Naive thymus-derived CD4-positive, alpha-beta T cell (primary cell): Measurements from ENCODE around the gene CGB8. TPM values are rescaled to one million over a fixed set of nuclear protein-coding genes. Genes with fewer than 3 reads are reported as not detected.
A peak's percentile ranks its signal among the peaks of the same experiment; 100 is the strongest.
"Not testable (repeated sequence)": the region's sequence is repeated elsewhere in the genome, so short reads cannot be mapped to it uniquely, and the experiment has no call there.

Experiments
- ATAC-seq: fragments of 150-1000 bp; cut with Tn5 transposase; 2 replicates; pipeline ENCODE4 v1.10.0; 2021; ENCODE audit warnings: mild to moderate bottlenecking, moderate library complexity
- CTCF ChIA-PET: fragments of 350-600 bp; sonication (Branson Sonifier 250); formaldehyde crosslinking; loops from one replicate; lab custom pipeline; 2021; ENCODE audit warnings: antibody characterized with exemption; lab: Charles Lee
- POLR2A ChIA-PET: fragments of 350-600 bp; sonication (Branson Sonifier 250); formaldehyde crosslinking; loops from one replicate; lab custom pipeline; 2021; ENCODE audit warnings: antibody characterized with exemption, inconsistent platforms; lab: Charles Lee
- DNase-seq, 9 donors: peaks; one replicate each; pipeline versions ENCODE4 v3.0.0 to v3.0.0-alpha.2; 2020 to 2022; ENCODE audit warnings: mixed read lengths in 1 of 9
- H3K27ac ChIP-seq: one replicate; pipeline ENCODE4 v1.7.0; 2013; ENCODE audit warnings: mild to moderate bottlenecking, low read depth, low read length, moderate library complexity
- H3K27me3 ChIP-seq, 2 donors: one replicate each; pipeline ENCODE4 v1.7.0; 2013; ENCODE audit warnings: low read length in 2 of 2, mild to moderate bottlenecking in 2 of 2, moderate library complexity in 2 of 2; ENCODE audit not compliant: control insufficient read depth in 2 of 2, insufficient read depth in 2 of 2
- H3K36me3 ChIP-seq, 3 experiments: 1 replicate in 2 of 3; 2 replicates in 1 of 3; pipeline ENCODE4 v1.7.0; 2013; ENCODE audit warnings: low read length in 3 of 3, mild to moderate bottlenecking in 3 of 3, moderate library complexity in 1 of 3; ENCODE audit not compliant: insufficient read depth in 3 of 3, control insufficient read depth in 2 of 3
- H3K4me1 ChIP-seq, 2 donors: one replicate each; pipeline ENCODE4 v1.7.0; 2013; ENCODE audit warnings: low read length in 2 of 2, mild to moderate bottlenecking in 2 of 2, moderate library complexity in 1 of 2; ENCODE audit not compliant: control insufficient read depth in 2 of 2, insufficient read depth in 2 of 2
- H3K4me3 ChIP-seq: 2 replicates; pipeline ENCODE4 v1.7.0; 2013; ENCODE audit warnings: mild to moderate bottlenecking, low read length
- H3K9me3 ChIP-seq, 3 experiments: 1 replicate in 2 of 3; 2 replicates in 1 of 3; pipeline ENCODE4 v1.7.0; 2013; ENCODE audit warnings: low read length in 3 of 3; ENCODE audit not compliant: control insufficient read depth in 2 of 3
- H3K27ac Mint-ChIP-seq, 9 donors: one replicate each; pipeline ENCODE4 v1.8.0; 2020 to 2022; ENCODE audit warnings: mixed read lengths in 9 of 9, mild to moderate bottlenecking in 8 of 9, moderate library complexity in 5 of 9, inconsistent platforms in 2 of 9
- H3K27me3 Mint-ChIP-seq, 5 donors: one replicate each; pipeline ENCODE4 v1.8.0; 2021 to 2022; ENCODE audit warnings: mixed read lengths in 5 of 5, mild to moderate bottlenecking in 1 of 5
- H3K36me3 Mint-ChIP-seq, 5 donors: one replicate each; pipeline ENCODE4 v1.8.0; 2020 to 2022; ENCODE audit warnings: mixed read lengths in 5 of 5, mild to moderate bottlenecking in 3 of 5, inconsistent platforms in 1 of 5
- H3K4me1 Mint-ChIP-seq, 7 donors: one replicate each; pipeline ENCODE4 v1.8.0; 2020 to 2022; ENCODE audit warnings: mixed read lengths in 7 of 7, mild to moderate bottlenecking in 3 of 7, inconsistent platforms in 1 of 7
- H3K4me3 Mint-ChIP-seq, 10 donors: one replicate each; pipeline ENCODE4 v1.8.0; 2020 to 2022; ENCODE audit warnings: mild to moderate bottlenecking in 10 of 10, mixed read lengths in 10 of 10, moderate library complexity in 6 of 10, inconsistent platforms in 2 of 10
- H3K9me3 Mint-ChIP-seq, 11 donors: one replicate each; pipeline ENCODE4 v1.8.0; 2020 to 2022; ENCODE audit warnings: mixed read lengths in 11 of 11, mild to moderate bottlenecking in 4 of 11, inconsistent platforms in 1 of 11, moderate library complexity in 1 of 11
- intact Hi-C, 2 donors: fragments of 100-400 bp; cut with micrococcal nuclease; formaldehyde crosslinking; loops; one replicate each; pipeline ENCODE4 v1.15.1; 2023
- polyA plus RNA-seq, 2 donors: library from polyadenylated mRNA; unstranded; fragments of 300-500 nt; fragmentation: Illumina TruSeq; gene quantifications; one replicate each; pipeline ENCODE4 v1.2.3, GENCODE V29; 2021
- total RNA-seq, 6 experiments: library from RNA in 5 of 6; stranded (reverse) in 5 of 6; gene quantifications; 1 replicate in 5 of 6; 2 replicates in 1 of 6; pipeline ENCODE4 v1.2.3 and lab custom pipeline; 2021 to 2026

Gene CGB8
- total and polyA plus RNA-seq, 7 experiments from 2014 or later = not detected

DNA sequence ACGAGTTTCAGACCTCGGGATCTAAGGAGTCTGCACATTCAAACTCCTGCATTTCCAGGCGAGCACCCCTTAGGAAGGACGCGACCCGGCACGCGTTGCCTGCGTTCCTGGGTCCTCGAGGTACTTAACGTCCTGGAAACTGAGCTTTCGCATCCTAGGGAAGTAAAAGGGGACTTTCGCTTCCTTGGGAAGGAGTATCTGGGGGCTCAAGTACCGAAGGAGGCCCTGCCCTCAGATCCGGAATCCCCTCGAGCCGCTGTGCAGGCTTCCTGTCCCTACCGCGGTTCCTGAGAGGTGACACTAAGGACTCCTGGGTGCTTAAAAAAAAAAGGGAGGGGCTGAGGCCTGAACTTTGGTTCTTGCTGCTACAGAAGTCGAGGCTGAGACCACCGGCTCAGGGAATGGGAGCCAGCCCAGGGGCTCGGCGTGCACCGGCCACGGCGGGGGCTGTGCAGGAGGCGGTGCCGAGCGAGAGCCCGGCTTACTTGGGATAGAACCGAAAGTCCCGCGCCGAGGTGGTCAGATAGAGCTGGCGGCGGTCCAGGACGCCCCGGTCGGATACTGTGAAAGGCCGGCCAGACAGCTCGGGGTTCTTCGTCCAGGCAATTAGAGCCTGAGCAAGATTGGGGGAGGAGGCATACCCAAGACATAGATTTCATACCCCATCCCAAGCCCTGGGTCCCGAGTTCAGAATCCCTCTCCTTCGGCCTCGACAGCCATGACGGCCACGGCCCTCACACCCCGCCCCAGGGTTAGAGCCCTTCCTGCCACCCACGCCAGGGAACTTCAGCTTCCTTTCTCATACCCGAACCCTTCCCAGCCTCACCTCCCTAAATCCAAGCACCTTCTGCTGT, 30.3 kb downstream of the CGB8 start:
- peak in 5 of 9 donors; percentile 23 to 36 (median 31) for DNase-seq
- H3K9me3 ChIP-seq, H3K4me1 ChIP-seq, H3K36me3 Mint-ChIP-seq, H3K27me3 ChIP-seq, H3K9me3 Mint-ChIP-seq, ATAC-seq: not testable (repeated sequence)
- intact Hi-C loops = loop anchor here (2.0 to 5.0 kb wide), 3 partner anchors 26 to 129 kb away; partner anchors contain the start of genes GYS1 (in 2 of the 2), RUVBL2 (in 2 of the 2) and CGB7 (in 1 of the 2)
- peak overlapping the region in 5 of 9 donors; percentile 36 to 81 (median 62) for H3K27ac Mint-ChIP-seq
- Histone ChIP-seq H3K4me3 (peak overlapping the region; percentile 76), H3K36me3 (peaks cover 0 to 13% (median 0%) of the 10 kb centered on the region in 3 experiments), H3K27ac (peak overlapping the region; percentile 48)
- peaks cover 0 to 22% (median 0%) of the 10 kb centered on the region in 5 donors for H3K27me3 Mint-ChIP-seq
- H3K4me3 Mint-ChIP-seq = peak overlapping the region; percentile 78 to 95 (median 90)
- ChIA-PET CTCF (interaction anchor here (0.6 to 2.6 kb wide), 7 partner anchors 9 to 415 kb away, joined by 3 to 11 read pairs (median 5); partner anchors contain the start of gene RUVBL2), POLR2A (interaction anchor here (1.1 to 1.3 kb wide), 4 partner anchors 25 to 79 kb away, joined by 3 to 10 read pairs (median 5); partner anchors contain the start of genes GYS1 and RUVBL2)
- H3K4me1 Mint-ChIP-seq = peaks cover 7 to 22% (median 18%) of the 10 kb centered on the region in 7 donors

DNA sequence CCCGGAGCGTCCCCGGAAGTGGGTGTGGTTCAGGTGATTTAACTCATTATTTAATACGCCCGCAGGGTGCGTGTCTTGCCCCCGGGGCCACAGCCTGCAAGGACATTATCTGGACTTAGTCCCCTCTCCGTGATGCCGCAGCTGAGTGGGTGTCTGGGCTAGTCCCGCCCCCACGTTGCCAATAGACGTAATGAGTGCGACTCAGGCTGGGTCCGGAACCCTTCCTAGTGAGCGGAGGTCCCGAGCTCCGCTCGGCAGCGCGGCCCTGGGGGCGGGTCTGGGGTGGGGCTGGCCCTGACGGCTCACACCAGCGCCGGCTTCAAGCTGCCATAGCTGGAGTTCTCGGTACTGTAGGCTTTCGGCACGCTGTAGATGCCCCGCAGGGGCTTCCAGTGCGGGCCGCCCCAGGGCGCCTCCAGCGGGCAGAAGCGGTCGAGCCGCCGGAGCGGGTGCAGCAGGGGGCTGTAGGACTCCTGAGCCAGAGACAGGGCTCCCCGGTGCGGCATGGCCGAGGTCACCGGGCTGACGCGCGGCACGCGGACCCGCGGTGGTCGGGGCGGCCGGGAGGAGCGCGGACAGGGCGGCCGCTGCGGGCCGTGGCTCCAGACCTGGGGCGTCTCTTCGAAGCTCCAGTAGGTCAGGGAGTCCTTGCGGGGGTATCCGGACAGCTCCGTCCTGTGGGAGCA, 31.1 kb downstream of the CGB8 start:
- no peaks in the 10 kb centered on the region for H3K9me3 Mint-ChIP-seq
- POLR2A ChIA-PET = interaction anchor here (1.1 to 1.3 kb wide), 4 partner anchors 24 to 80 kb away, joined by 3 to 10 read pairs (median 4); partner anchors contain the start of genes GYS1 and RUVBL2
- Histone ChIP-seq H3K9me3 (no peaks in the 10 kb centered on the region), H3K4me1 (peaks cover 0 to 4% of the 10 kb centered on the region in 2 donors), H3K36me3 (peaks cover 0 to 13% (median 0%) of the 10 kb centered on the region in 3 experiments), H3K27ac (peak overlapping the region; percentile 48), H3K27me3 (no peaks in the 10 kb centered on the region), H3K4me3 (peak overlapping the region; percentile 76)
- peaks cover 0 to 22% (median 0%) of the 10 kb centered on the region in 5 donors for H3K27me3 Mint-ChIP-seq
- peak; percentile 91 for ATAC-seq
- CTCF ChIA-PET = interaction anchor here (0.5 to 2.6 kb wide), 11 partner anchors 8 to 414 kb away, joined by 3 to 11 read pairs (median 4); partner anchors contain the start of gene RUVBL2
- H3K4me1 Mint-ChIP-seq = peaks cover 7 to 22% (median 18%) of the 10 kb centered on the region in 7 donors
- intact Hi-C loops = loop anchor here (2.0 to 5.0 kb wide), 3 partner anchors 25 to 129 kb away; partner anchors contain the start of genes GYS1 (in 2 of the 2), RUVBL2 (in 2 of the 2) and CGB7 (in 1 of the 2)
- H3K4me3 Mint-ChIP-seq = peak overlapping the region; percentile 78 to 95 (median 90)
- peak; percentile 49 to 71 (median 67) for DNase-seq
- H3K36me3 Mint-ChIP-seq = peaks cover 0 to 6% (median 0%) of the 10 kb centered on the region in 5 donors
- peak overlapping the region in 3 of 9 donors; percentile 28 to 45 (median 42) for H3K27ac Mint-ChIP-seq

DNA sequence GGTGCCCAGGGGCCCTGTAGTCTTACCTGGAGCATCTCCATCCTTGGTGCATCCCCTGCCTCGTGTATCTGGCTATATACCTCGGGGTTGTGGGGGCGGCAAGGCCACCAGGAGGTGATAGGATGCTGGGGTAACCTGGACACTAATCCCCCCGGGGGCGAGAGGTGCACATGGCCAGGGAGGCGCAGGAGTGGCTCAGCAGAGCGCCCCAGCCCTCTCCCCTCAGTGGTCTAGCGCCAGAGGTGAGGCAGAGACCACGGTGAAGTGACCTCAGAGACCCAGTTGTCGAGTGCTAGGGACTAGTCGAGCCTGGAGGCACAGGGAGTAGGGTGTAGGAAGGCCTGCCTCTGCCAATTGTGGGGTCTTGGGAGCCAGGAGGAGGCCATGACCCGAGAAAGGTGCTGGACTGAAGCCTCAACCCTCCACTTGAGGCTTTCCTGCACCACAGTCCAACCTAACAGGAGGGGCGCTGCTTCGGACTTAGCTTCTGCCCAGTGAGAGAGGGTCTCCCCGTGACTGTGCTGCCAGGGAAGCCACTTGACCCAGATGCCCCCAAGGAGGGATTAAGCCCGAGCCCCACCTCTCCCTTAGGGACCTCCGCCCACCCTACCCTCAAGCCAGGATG, 31.8 kb downstream of the CGB8 start, which contains the start of gene LHB:
TSS of gene LHB (minus strand) at position 51 of the 625 bp plus-strand sequence. CDS start at position 41, 10 bp downstream.
- ATAC-seq (no peak), DNase-seq (no peak)
- peaks cover 0 to 6% (median 0%) of the 10 kb centered on the region in 5 donors for H3K36me3 Mint-ChIP-seq
- H3K27ac Mint-ChIP-seq = peak within 1 kb of the TSS in 4 of 9 donors; percentile 25 to 45 (median 35)
- H3K27ac ChIP-seq = peak within 1 kb of the TSS; percentile 48
- POLR2A ChIA-PET = interaction anchor here (1.1 to 1.3 kb wide), 4 partner anchors 24 to 81 kb away, joined by 3 to 10 read pairs (median 4); partner anchors contain the start of genes GYS1 and RUVBL2
- peaks cover 0 to 16% (median 0%) of the 10 kb centered on the region in 3 experiments for H3K36me3 ChIP-seq
- intact Hi-C loops = loop anchor here in 1 of 2 donors (5.0 kb wide), 1 partner anchor 130 kb away; no protein-coding TSS in a partner anchor
- CTCF ChIA-PET = interaction anchor here (0.5 to 2.6 kb wide), 7 partner anchors 8 to 295 kb away, joined by 3 to 11 read pairs (median 4); no protein-coding TSS in a partner anchor
- no peaks in the 10 kb centered on the region for H3K9me3 ChIP-seq
- no peaks in the 10 kb centered on the region for H3K9me3 Mint-ChIP-seq
- H3K4me1 ChIP-seq = peaks cover 0 to 4% of the 10 kb centered on the region in 2 donors
- peak within 1 kb of the TSS; percentile 76 for H3K4me3 ChIP-seq
- no peaks in the 10 kb centered on the region for H3K27me3 ChIP-seq
- H3K4me3 Mint-ChIP-seq = peak within 1 kb of the TSS; percentile 60 to 95 (median 90)
- peaks cover 7 to 22% (median 18%) of the 10 kb centered on the region in 7 donors for H3K4me1 Mint-ChIP-seq
- peaks cover 0 to 22% (median 0%) of the 10 kb centered on the region in 5 donors for H3K27me3 Mint-ChIP-seq

DNA sequence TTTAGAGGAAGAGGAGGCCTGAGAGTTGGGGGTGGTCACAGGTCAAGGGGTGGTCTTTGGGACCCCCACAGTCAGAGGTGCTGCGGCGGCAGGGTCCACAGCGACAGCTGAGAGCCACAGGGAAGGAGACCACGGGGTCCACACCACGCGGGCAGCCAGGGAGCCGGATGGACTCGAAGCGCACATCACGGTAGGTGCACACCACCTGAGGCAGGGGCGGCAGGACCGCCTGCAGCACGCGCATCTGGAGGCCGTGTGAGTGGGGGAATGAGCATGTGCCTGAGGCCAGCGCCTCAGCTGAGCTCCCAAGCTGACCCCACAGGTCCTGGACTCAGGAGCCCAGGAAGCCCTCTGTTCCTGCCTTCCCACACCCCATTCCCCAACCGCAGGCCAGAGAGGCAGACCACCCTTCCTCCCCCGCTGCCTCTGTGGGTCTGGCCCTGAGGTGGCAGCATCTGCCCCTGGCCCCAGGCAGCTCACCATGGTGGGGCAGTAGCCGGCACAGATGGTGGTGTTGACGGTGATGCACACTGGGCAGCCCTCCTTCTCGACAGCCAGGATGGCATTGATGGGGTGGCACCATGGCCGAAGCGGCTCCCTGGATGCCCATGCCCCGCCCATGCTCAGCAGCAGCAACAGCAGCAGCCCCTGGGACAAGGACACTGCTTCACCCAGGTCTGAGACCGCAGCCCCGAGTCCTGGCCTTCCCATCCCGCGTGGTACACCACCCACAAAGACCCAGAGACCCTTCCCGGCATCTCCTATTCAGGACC, 32.7 kb downstream of the CGB8 start:
- peak overlapping the region in 2 of 9 donors; percentile 22 to 45 for H3K27ac Mint-ChIP-seq

DNA sequence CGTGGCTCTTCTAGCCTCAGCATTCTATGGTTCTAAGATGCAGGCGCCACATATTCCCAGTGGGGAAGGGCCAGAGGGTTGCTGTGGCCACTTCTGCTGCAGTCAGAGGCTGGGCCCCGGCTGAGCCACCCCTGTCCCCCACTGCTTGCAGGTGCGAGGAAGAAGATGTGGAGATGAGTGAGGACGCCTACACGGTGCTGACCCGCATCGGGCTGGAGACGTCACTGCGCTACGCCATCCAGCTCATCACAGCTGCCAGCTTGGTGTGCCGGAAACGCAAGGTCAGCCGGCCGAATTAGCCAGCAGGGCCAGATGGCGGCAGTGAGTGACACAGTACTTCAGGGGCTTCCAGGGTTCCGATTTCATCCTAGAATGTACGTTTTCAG, 34.0 kb downstream of the CGB8 start:
- H3K4me3 ChIP-seq = no peak overlapping the region
- DNase-seq (no peak), ATAC-seq (no peak)
- H3K36me3 Mint-ChIP-seq = peaks cover 0 to 11% (median 3%) of the 10 kb centered on the region in 5 donors
- intact Hi-C loops = loop anchor here in 1 of 2 donors (5.0 kb wide), 1 partner anchor 132 kb away; no protein-coding TSS in a partner anchor
- H3K9me3 Mint-ChIP-seq = no peaks in the 10 kb centered on the region
- peaks cover 0 to 38% (median 0%) of the 10 kb centered on the region in 3 experiments for H3K36me3 ChIP-seq
- H3K4me3 Mint-ChIP-seq = peak overlapping the region in 1 of 10 donors; percentile 7
- no peaks in the 10 kb centered on the region for H3K4me1 ChIP-seq
- H3K27me3 Mint-ChIP-seq = peaks cover 0 to 11% (median 0%) of the 10 kb centered on the region in 5 donors
- POLR2A ChIA-PET = interaction anchor here (0.9 kb wide), 1 partner anchor 173 kb away, joined by 3 read pairs; no protein-coding TSS in a partner anchor
- no peaks in the 10 kb centered on the region for H3K27me3 ChIP-seq
- H3K27ac ChIP-seq = no peak overlapping the region
- no peaks in the 10 kb centered on the region for H3K9me3 ChIP-seq
- H3K4me1 Mint-ChIP-seq = peaks cover 0 to 16% (median 12%) of the 10 kb centered on the region in 7 donors
- CTCF ChIA-PET = interaction anchor here (1.1 kb wide), 1 partner anchor 14 kb away, joined by 3 read pairs; no protein-coding TSS in a partner anchor
- H3K27ac Mint-ChIP-seq = no peak overlapping the region

More for the DNA sequence above, 32.7 kb downstream of the CGB8 start:
- DNase-seq (no peak), ATAC-seq (no peak)
- no peak overlapping the region for H3K4me3 ChIP-seq
- Mint-ChIP-seq H3K4me1 (peaks cover 6 to 21% (median 18%) of the 10 kb centered on the region in 7 donors), H3K9me3 (no peaks in the 10 kb centered on the region), H3K27me3 (peaks cover 0 to 20% (median 0%) of the 10 kb centered on the region in 5 donors), H3K36me3 (peaks cover 0 to 6% (median 0%) of the 10 kb centered on the region in 5 donors), H3K4me3 (peak overlapping the region in 3 of 10 donors; percentile 21 to 30 (median 21))
- H3K27me3 ChIP-seq = no peaks in the 10 kb centered on the region
- peaks cover 0 to 4% of the 10 kb centered on the region in 2 donors for H3K4me1 ChIP-seq
- intact Hi-C loops = loop anchor here in 1 of 2 donors (5.0 kb wide), 1 partner anchor 131 kb away; no protein-coding TSS in a partner anchor
- H3K36me3 ChIP-seq = peaks cover 0 to 25% (median 0%) of the 10 kb centered on the region in 3 experiments
- ChIA-PET POLR2A (no interaction called here), CTCF (interaction anchor here (1.1 kb wide), 1 partner anchor 16 kb away, joined by 3 read pairs; no protein-coding TSS in a partner anchor)
- no peaks in the 10 kb centered on the region for H3K9me3 ChIP-seq
- H3K27ac ChIP-seq = no peak overlapping the region
